Measurements from ENCODE around the gene SLC22A23.

Gene SLC22A23

GRCh38 chr6:3307436-3307835 lies 149.4 kb downstream of the SLC22A23 start:
- H3K27ac ChIP-seq = no peak overlapping the region

GRCh38 chr6:3306848-3307247 lies 150.0 kb downstream of the SLC22A23 start:
- no peak overlapping the region for H3K27ac ChIP-seq
- TF ChIP-seq, protein P1, sequence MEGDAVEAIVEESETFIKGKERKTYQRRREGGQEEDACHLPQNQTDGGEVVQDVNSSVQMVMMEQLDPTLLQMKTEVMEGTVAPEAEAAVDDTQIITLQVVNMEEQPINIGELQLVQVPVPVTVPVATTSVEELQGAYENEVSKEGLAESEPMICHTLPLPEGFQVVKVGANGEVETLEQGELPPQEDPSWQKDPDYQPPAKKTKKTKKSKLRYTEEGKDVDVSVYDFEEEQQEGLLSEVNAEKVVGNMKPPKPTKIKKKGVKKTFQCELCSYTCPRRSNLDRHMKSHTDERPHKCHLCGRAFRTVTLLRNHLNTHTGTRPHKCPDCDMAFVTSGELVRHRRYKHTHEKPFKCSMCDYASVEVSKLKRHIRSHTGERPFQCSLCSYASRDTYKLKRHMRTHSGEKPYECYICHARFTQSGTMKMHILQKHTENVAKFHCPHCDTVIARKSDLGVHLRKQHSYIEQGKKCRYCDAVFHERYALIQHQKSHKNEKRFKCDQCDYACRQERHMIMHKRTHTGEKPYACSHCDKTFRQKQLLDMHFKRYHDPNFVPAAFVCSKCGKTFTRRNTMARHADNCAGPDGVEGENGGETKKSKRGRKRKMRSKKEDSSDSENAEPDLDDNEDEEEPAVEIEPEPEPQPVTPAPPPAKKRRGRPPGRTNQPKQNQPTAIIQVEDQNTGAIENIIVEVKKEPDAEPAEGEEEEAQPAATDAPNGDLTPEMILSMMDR (IDR thresholded peaks at IDR 0.05) = no peak
- TF ChIP-seq ZFX (IDR thresholded peaks at IDR 0.05; ENCODE audit: borderline replicate concordance) = no peak

More at GRCh38 chr6:3307436-3307835, 149.4 kb downstream of the SLC22A23 start:
- TF ChIP-seq, protein P1 (IDR thresholded peaks at IDR 0.05) = no peak
- TF ChIP-seq ZFX (IDR thresholded peaks at IDR 0.05; ENCODE audit: borderline replicate concordance) = no peak

DNA sequence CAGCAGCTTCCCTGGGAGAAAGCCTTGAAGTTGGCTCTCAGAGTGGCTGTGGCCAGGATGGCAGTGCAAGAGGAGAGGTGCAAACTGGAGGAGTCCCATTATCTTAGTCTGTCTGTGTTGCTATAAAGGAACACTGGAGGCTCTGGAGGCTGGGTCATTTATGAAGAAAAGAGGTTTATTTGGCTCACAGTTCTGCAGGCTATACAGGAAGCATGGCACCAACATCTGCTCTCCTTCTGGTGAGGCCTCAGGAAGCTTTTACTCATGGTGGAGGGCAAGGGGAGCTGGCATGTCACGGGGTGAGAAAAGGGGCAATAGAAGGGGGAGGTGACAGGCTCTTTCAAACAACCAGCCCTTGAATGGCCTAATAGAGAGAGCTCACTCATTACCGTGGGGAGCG lies 151.0 kb downstream of the SLC22A23 start:
- TF ChIP-seq, protein P1 (IDR thresholded peaks at IDR 0.05) = no peak
- no peak for TF ChIP-seq ZFX (IDR thresholded peaks at IDR 0.05; ENCODE audit: borderline replicate concordance)
- H3K27ac ChIP-seq = no peak overlapping the region

DNA sequence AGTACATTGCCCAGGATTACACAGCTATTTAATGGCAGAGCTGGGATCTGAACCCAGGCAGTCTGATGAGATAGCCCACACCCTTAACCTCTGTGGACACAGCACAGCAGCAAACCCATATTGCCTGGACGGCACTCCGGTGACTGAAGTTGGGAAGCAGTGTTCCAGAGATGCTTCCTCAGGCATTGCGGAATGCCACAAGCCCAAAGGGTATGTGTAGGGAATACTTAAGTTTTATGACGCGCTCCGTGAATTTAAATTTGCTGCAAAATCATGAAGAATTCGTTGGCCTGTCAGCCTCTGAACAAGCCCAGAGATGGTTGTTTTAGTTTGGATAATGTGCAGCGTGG lies 151.7 kb downstream of the SLC22A23 start:
- no peak overlapping the region for H3K27ac ChIP-seq
- TF ChIP-seq, protein P1 (IDR thresholded peaks at IDR 0.05) = no peak
- TF ChIP-seq ZFX (IDR thresholded peaks at IDR 0.05; ENCODE audit: borderline replicate concordance) = no peak

GRCh38 chr6:3304500-3305215 lies 152.2 kb downstream of the SLC22A23 start:
- no peak overlapping the region for H3K27ac ChIP-seq
- TF ChIP-seq, protein P1 (IDR thresholded peaks at IDR 0.05) = no peak
- no peak for TF ChIP-seq ZFX (IDR thresholded peaks at IDR 0.05; ENCODE audit: borderline replicate concordance)

- no peak overlapping the region for H3K27ac ChIP-seq
- TF ChIP-seq ZFX (IDR thresholded peaks at IDR 0.05; ENCODE audit: borderline replicate concordance) = no peak
- TF ChIP-seq, protein P1 (IDR thresholded peaks at IDR 0.05) = no peak
Observed at GRCh38 chr6:3303795-3304411, 152.9 kb downstream of the SLC22A23 start.

DNA sequence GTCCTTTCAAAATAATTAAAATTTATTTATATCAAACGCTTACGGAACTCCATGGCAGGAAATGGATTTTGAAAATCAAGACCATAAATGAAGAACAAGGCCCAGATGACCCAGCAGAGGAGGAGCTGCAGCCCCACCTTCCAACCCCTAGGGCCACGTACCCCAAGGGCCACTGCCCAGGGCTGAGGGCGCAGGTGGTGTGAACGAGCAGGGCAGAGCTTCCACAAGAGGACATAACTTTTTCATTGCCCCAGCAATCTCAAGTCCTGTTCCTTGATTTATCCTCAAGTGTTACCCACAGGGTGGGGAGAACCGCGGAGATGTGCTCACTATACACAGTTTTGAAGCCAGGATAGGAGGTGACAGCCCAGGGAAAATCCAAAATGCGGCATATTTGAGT lies 155.3 kb downstream of the SLC22A23 start:
- no peak for TF ChIP-seq ZFX (IDR thresholded peaks at IDR 0.05; ENCODE audit: borderline replicate concordance)
- TF ChIP-seq, protein P1 (IDR thresholded peaks at IDR 0.05) = no peak
- H3K27ac ChIP-seq = no peak overlapping the region

Measured in 22Rv1 (cell line).